OCI-LY7 (cell line): Measurements from ENCODE around the gene LTK. TPM values are rescaled to one million over a fixed set of nuclear protein-coding genes. Genes with fewer than 3 reads are reported as not detected.
A peak's percentile ranks its signal among the peaks of the same experiment; 100 is the strongest.

Source experiments
- BruUV-seq: library from RNA; stranded (reverse); fragments of 400-500 nt; replicated peaks from 2 replicates; lab custom pipeline; 2021; lab: Mats Ljungman, UMichigan
- CTCF ChIA-PET: fragments of 300-600 bp; sonication (Branson Sonifier 250); formaldehyde crosslinking; loops from one replicate; lab custom pipeline; 2022; ENCODE audit warnings: antibody characterized with exemption; ENCODE audit not compliant: unreplicated experiment; lab: Charles Lee
- POLR2A ChIA-PET: fragments of 300-600 bp; sonication (Branson Sonifier 250); formaldehyde crosslinking; loops from one replicate; lab custom pipeline; 2022; ENCODE audit warnings: antibody characterized with exemption; lab: Charles Lee
- DNase-seq: peaks from one replicate; pipeline ENCODE4 v3.0.0-alpha.2; 2015; ENCODE audit warnings: low spot score
- H2AFZ ChIP-seq: fragments of 200-600 bp; sonication (generic), shearing (Covaris generic); 2 replicates; pipeline ENCODE4 v1.6.1; 2014; ENCODE audit warnings: mild to moderate bottlenecking, antibody characterized with exemption, low read length, moderate library complexity
- H3K27ac ChIP-seq: fragments of 200-600 bp; sonication (generic); 2 replicates; pipeline ENCODE4 v1.5.1; 2014; ENCODE audit warnings: mixed run types, low read depth, mild to moderate bottlenecking, moderate library complexity, low read length, inconsistent platforms; ENCODE audit not compliant: poor library complexity, severe bottlenecking
- H3K36me3 ChIP-seq: fragments of 200-600 bp; sonication (generic); 2 replicates; pipeline ENCODE4 v1.6.1; 2014; ENCODE audit warnings: mild to moderate bottlenecking, antibody characterized with exemption, low read length, moderate library complexity, mixed read lengths; ENCODE audit not compliant: insufficient read depth
- H3K4me1 ChIP-seq: fragments of 200-600 bp; sonication (generic); 2 replicates; pipeline ENCODE4 v1.5.1; 2014; ENCODE audit warnings: mild to moderate bottlenecking, low read length; ENCODE audit not compliant: insufficient read depth, poor library complexity, severe bottlenecking
- H3K4me2 ChIP-seq: fragments of 200-600 bp; sonication (generic); 2 replicates; pipeline ENCODE4 v1.6.1; 2014; ENCODE audit warnings: mild to moderate bottlenecking, low read length
- H3K4me3 ChIP-seq: fragments of 200-600 bp; sonication (generic); 2 replicates; pipeline ENCODE4 v1.5.1; 2014; ENCODE audit warnings: mild to moderate bottlenecking, low read depth, low read length; ENCODE audit not compliant: poor library complexity, severe bottlenecking
- H3K79me2 ChIP-seq: fragments of 200-600 bp; sonication (generic); 2 replicates; pipeline ENCODE4 v1.6.1; 2016; ENCODE audit warnings: low read depth, mild to moderate bottlenecking, low read length, moderate library complexity, mixed read lengths; ENCODE audit not compliant: insufficient read depth
- H3K9me2 ChIP-seq: fragments of 200-600 bp; sonication (generic); 2 replicates; pipeline ENCODE4 v1.6.1; 2016; ENCODE audit warnings: mild to moderate bottlenecking, low read length, mixed read lengths; ENCODE audit not compliant: insufficient read depth
- H3K9me3 ChIP-seq: fragments of 200-600 bp; sonication (generic); 2 replicates; pipeline ENCODE4 v1.6.1; 2014; ENCODE audit warnings: mild to moderate bottlenecking, mixed run types, low read length, mixed read lengths
- H4K20me1 ChIP-seq: fragments of 200-600 bp; sonication (generic); 2 replicates; pipeline ENCODE4 v1.6.1; 2014; ENCODE audit warnings: mild to moderate bottlenecking, antibody characterized with exemption, low read length, moderate library complexity, mixed read lengths; ENCODE audit not compliant: insufficient read depth
- CTCF ChIP-seq: fragments of 200-600 bp; sonication (generic); conservative IDR thresholded peaks from 2 replicates; pipeline ENCODE4 v1.5.1; 2014; ENCODE audit warnings: mild to moderate bottlenecking, antibody characterized with exemption, low read length, moderate library complexity, mixed read lengths
- EZH2phosphoT487 ChIP-seq: fragments of 200-600 bp; sonication (generic); IDR thresholded peaks from 2 replicates; pipeline ENCODE4 v1.6.1; 2018; ENCODE audit warnings: low read depth, borderline replicate concordance, mild to moderate bottlenecking, mixed run types, antibody characterized with exemption, low read length, moderate library complexity, mixed read lengths
- intact Hi-C: fragments of 100-400 bp; cut with micrococcal nuclease; formaldehyde crosslinking; loops from one replicate; pipeline ENCODE4 v1.10.0; 2022; ENCODE audit not compliant: unreplicated experiment
- total RNA-seq, 2 experiments: library from RNA; depleted of rRNA in 1 of 2; stranded (reverse); fragments of >200 nt in 1 of 2; shearing (Covaris generic) in 1 of 2; gene quantifications; 2 replicates each; pipeline ENCODE4 v1.2.3, GENCODE V29; 2014 to 2022

Gene LTK
- total RNA-seq, 2 experiments from 2014 or later, result 0.11 to 0.22 TPM

GRCh38 chr15:41561104-41561776 lies 47.6 kb upstream of the LTK start:
- intact Hi-C loops, result no loop called here
- no TSS peak for BruUV-seq
- POLR2A ChIA-PET, result interaction anchor here (0.8 kb wide), 1 partner anchor 66 kb away, joined by 3 read pairs; no protein-coding TSS in a partner anchor
- CTCF ChIA-PET, result interaction anchor here (0.6 kb wide), 1 partner anchor 250 kb away, joined by 3 read pairs; no protein-coding TSS in a partner anchor
- H3K27ac ChIP-seq, result no peak overlapping the region
- H3K36me3 ChIP-seq, result no peaks in the 10 kb centered on the region
- no peaks in the 10 kb centered on the region for H3K79me2 ChIP-seq
- no peak overlapping the region for H3K4me2 ChIP-seq
- no peaks in the 10 kb centered on the region for H3K9me2 ChIP-seq
- no peak overlapping the region for H3K4me3 ChIP-seq
- no peak for DNase-seq
- H3K9me3 ChIP-seq, result no peaks in the 10 kb centered on the region
- no peaks in the 10 kb centered on the region for H4K20me1 ChIP-seq
- no peak for TF ChIP-seq EZH2phosphoT487
- no peak for TF ChIP-seq CTCF
- no peak overlapping the region for H2AFZ ChIP-seq
- peaks cover 23% of the 10 kb centered on the region for H3K4me1 ChIP-seq

- H3K9me2 ChIP-seq, result no peaks in the 10 kb centered on the region
- DNase-seq, result no peak
- H3K4me2 ChIP-seq, result no peak overlapping the region
- H2AFZ ChIP-seq, result no peak overlapping the region
- H3K36me3 ChIP-seq, result no peaks in the 10 kb centered on the region
- no peaks in the 10 kb centered on the region for H4K20me1 ChIP-seq
- no peak for TF ChIP-seq CTCF
- TF ChIP-seq EZH2phosphoT487, result no peak
- peaks cover 26% of the 10 kb centered on the region for H3K4me1 ChIP-seq
- ChIA-PET POLR2A (interaction anchor here (0.8 kb wide), 1 partner anchor 67 kb away, joined by 3 read pairs; no protein-coding TSS in a partner anchor), CTCF (interaction anchor here (0.6 kb wide), 1 partner anchor 251 kb away, joined by 3 read pairs; no protein-coding TSS in a partner anchor)
- BruUV-seq, result no TSS peak
- H3K27ac ChIP-seq, result no peak overlapping the region
- no peak overlapping the region for H3K4me3 ChIP-seq
- no peaks in the 10 kb centered on the region for H3K9me3 ChIP-seq
- no peaks in the 10 kb centered on the region for H3K79me2 ChIP-seq
- intact Hi-C loops, result no loop called here
Observed at GRCh38 chr15:41560572-41560874, 46.9 kb upstream of the LTK start.

GRCh38 chr15:41559239-41559782 lies 45.7 kb upstream of the LTK start:
- ChIA-PET POLR2A (no interaction called here), CTCF (no interaction called here)
- no peaks in the 10 kb centered on the region for H3K9me3 ChIP-seq
- intact Hi-C loops, result loop anchor here (5.0 kb wide), 2 partner anchors 213 to 343 kb away; partner anchors contain the start of gene MAPKBP1
- no peaks in the 10 kb centered on the region for H4K20me1 ChIP-seq
- peaks cover 26% of the 10 kb centered on the region for H3K4me1 ChIP-seq
- no peak overlapping the region for H2AFZ ChIP-seq
- TF ChIP-seq EZH2phosphoT487 (no peak), CTCF (no peak)
- H3K36me3 ChIP-seq, result no peaks in the 10 kb centered on the region
- H3K9me2 ChIP-seq, result no peaks in the 10 kb centered on the region
- peak overlapping the region; percentile 63 for H3K4me2 ChIP-seq
- no TSS peak for BruUV-seq
- H3K79me2 ChIP-seq, result no peaks in the 10 kb centered on the region
- peak overlapping the region; percentile 50 for H3K4me3 ChIP-seq
- no peak overlapping the region for H3K27ac ChIP-seq
- DNase-seq, result no peak
